ENCODE data around the gene ABHD17C. TPM values are rescaled to one million over a fixed set of nuclear protein-coding genes. Genes with fewer than 3 reads are reported as not detected.

The ABHD17C gene
- total RNA-seq, 1 experiment from 2014 or later: 10.3 TPM

- no peaks in the 10 kb centered on the region for H3K27me3 ChIP-seq (ENCODE audit: low read length)
- H3K9ac ChIP-seq (ENCODE audit: low read length): no peak overlapping the region
- H3K9me3 ChIP-seq (ENCODE audit: low read length): no peaks in the 10 kb centered on the region
- ChIA-PET CTCF (no interaction called here), POLR2A (ENCODE audit: unreplicated experiment) (no interaction called here)
- TF ChIP-seq EZH2phosphoT487 (IDR thresholded peaks at IDR 0.05; ENCODE audit: borderline replicate concordance, low read length): no peak
- TF ChIP-seq CTCF (conservative IDR thresholded peaks at IDR 0.05; ENCODE audit: low read depth, low read length): no peak
- TF ChIP-seq EZH2 (IDR thresholded peaks at IDR 0.05; ENCODE audit: low read length, unreplicated experiment): no peak
- H3F3A ChIP-seq (ENCODE audit: low read length, unreplicated experiment): no peaks in the 10 kb centered on the region
- H3K79me2 ChIP-seq (ENCODE audit: low read length): no peaks in the 10 kb centered on the region
- H4K20me1 ChIP-seq (ENCODE audit: low read length): no peaks in the 10 kb centered on the region
- BruUV-seq (replicated peaks): no TSS peak
- H3K4me3 ChIP-seq (ENCODE audit: low read length): no peak overlapping the region
- intact Hi-C loops (cut with micrococcal nuclease): no loop called here
- H3K9me2 ChIP-seq (replicated peaks; ENCODE audit: low read length): no peaks in the 10 kb centered on the region
- no peak overlapping the region for H2AFZ ChIP-seq (ENCODE audit: low read length)
- H3K4me1 ChIP-seq (ENCODE audit: insufficient read depth, low read length): peaks cover 8% of the 10 kb centered on the region; the same call in 1 of the 2 replicates
- no peak overlapping the region for H3K4me2 ChIP-seq (ENCODE audit: low read length)
- H3K27ac ChIP-seq (ENCODE audit: low read length): no peak overlapping the region
- DNase-seq (peak; percentile 21), ATAC-seq (no peak)
- no peaks in the 10 kb centered on the region for H3K36me3 ChIP-seq (ENCODE audit: low read depth, low read length)
Observed at GRCh38 chr15:80791004-80791403, 95.9 kb downstream of the ABHD17C start.

- no TSS peak for BruUV-seq (replicated peaks)
- no peaks in the 10 kb centered on the region for H3K79me2 ChIP-seq (ENCODE audit: low read length)
- H3K9ac ChIP-seq (ENCODE audit: low read length): no peak overlapping the region
- no peak overlapping the region for H2AFZ ChIP-seq (ENCODE audit: low read length)
- ChIA-PET CTCF (no interaction called here), POLR2A (ENCODE audit: unreplicated experiment) (no interaction called here)
- H3K4me1 ChIP-seq (ENCODE audit: insufficient read depth, low read length): peaks cover 2% of the 10 kb centered on the region; the same call in 1 of the 2 replicates
- no peak overlapping the region for H3K27ac ChIP-seq (ENCODE audit: low read length)
- H3K9me3 ChIP-seq (ENCODE audit: low read length): no peaks in the 10 kb centered on the region
- H3K36me3 ChIP-seq (ENCODE audit: low read depth, low read length): no peaks in the 10 kb centered on the region
- no peak for ATAC-seq
- H3K9me2 ChIP-seq (replicated peaks; ENCODE audit: low read length): no peaks in the 10 kb centered on the region
- intact Hi-C loops (cut with micrococcal nuclease): loop anchor here (5.0 kb wide), 1 partner anchor 176 kb away; no protein-coding TSS in a partner anchor
- H3F3A ChIP-seq (ENCODE audit: low read length, unreplicated experiment): no peaks in the 10 kb centered on the region
- TF ChIP-seq EZH2 (IDR thresholded peaks at IDR 0.05; ENCODE audit: low read length, unreplicated experiment) (no peak), EZH2phosphoT487 (IDR thresholded peaks at IDR 0.05; ENCODE audit: borderline replicate concordance, low read length) (no peak), CTCF (conservative IDR thresholded peaks at IDR 0.05; ENCODE audit: low read depth, low read length) (no peak)
- H3K27me3 ChIP-seq (ENCODE audit: low read length): no peaks in the 10 kb centered on the region
- H3K4me3 ChIP-seq (ENCODE audit: low read length): no peak overlapping the region
- H4K20me1 ChIP-seq (ENCODE audit: low read length): no peaks in the 10 kb centered on the region
- no peak for DNase-seq
- H3K4me2 ChIP-seq (ENCODE audit: low read length): no peak overlapping the region
Observed at GRCh38 chr15:80796407-80796806, 101.3 kb downstream of the ABHD17C start.

GRCh38 chr15:80798911-80799310 lies 103.8 kb downstream of the ABHD17C start:
- no peaks in the 10 kb centered on the region for H3K9me3 ChIP-seq (ENCODE audit: low read length)
- ATAC-seq (no peak), DNase-seq (no peak)
- no peak overlapping the region for H2AFZ ChIP-seq (ENCODE audit: low read length)
- no peaks in the 10 kb centered on the region for H3K36me3 ChIP-seq (ENCODE audit: low read depth, low read length)
- no TSS peak for BruUV-seq (replicated peaks)
- intact Hi-C loops (cut with micrococcal nuclease): loop anchor here (5.0 kb wide), 1 partner anchor 173 kb away; no protein-coding TSS in a partner anchor
- H3K27ac ChIP-seq (ENCODE audit: low read length): no peak overlapping the region
- TF ChIP-seq CTCF (conservative IDR thresholded peaks at IDR 0.05; ENCODE audit: low read depth, low read length): no peak
- no peak for TF ChIP-seq EZH2 (IDR thresholded peaks at IDR 0.05; ENCODE audit: low read length, unreplicated experiment)
- no peak for TF ChIP-seq EZH2phosphoT487 (IDR thresholded peaks at IDR 0.05; ENCODE audit: borderline replicate concordance, low read length)
- H3F3A ChIP-seq (ENCODE audit: low read length, unreplicated experiment): no peaks in the 10 kb centered on the region
- H3K4me1 ChIP-seq (ENCODE audit: insufficient read depth, low read length): peaks cover 19% of the 10 kb centered on the region
- H3K27me3 ChIP-seq (ENCODE audit: low read length): no peaks in the 10 kb centered on the region
- H3K4me3 ChIP-seq (ENCODE audit: low read length): no peak overlapping the region
- H3K4me2 ChIP-seq (ENCODE audit: low read length): no peak overlapping the region
- H3K9me2 ChIP-seq (replicated peaks; ENCODE audit: low read length): 0 out of 2 replicates have a peak, but pooled peaks cover 2% of the 10 kb centered on the region
- no peaks in the 10 kb centered on the region for H4K20me1 ChIP-seq (ENCODE audit: low read length)
- H3K79me2 ChIP-seq (ENCODE audit: low read length): no peaks in the 10 kb centered on the region
- CTCF ChIA-PET: no interaction called here
- POLR2A ChIA-PET (ENCODE audit: unreplicated experiment): no interaction called here
- no peak overlapping the region for H3K9ac ChIP-seq (ENCODE audit: low read length)

All from PC-3 (cell line).